ENCODE data around the gene ADCY6. TPM values are rescaled to one million over a fixed set of nuclear protein-coding genes. Genes with fewer than 3 reads are reported as not detected.

The ADCY6 gene
- total RNA-seq, 1 donor from 2014 or later, result 30.0 TPM

- Histone ChIP-seq H3K4me3 (no peak overlapping the region), H3K27ac (peak overlapping the region; percentile 73), H3K4me1 (peaks cover 31% of the 10 kb centered on the region), H3K36me3 (peaks cover 0 to 13% of the 10 kb centered on the region in 2 donors), H3K27me3 (no peaks in the 10 kb centered on the region), H3K9me3 (no peaks in the 10 kb centered on the region)
- no peak for DNase-seq (ENCODE audit: extremely low spot score in 2 of 2)
- intact Hi-C loops (cut with DNase I), result no loop called here
- TF ChIP-seq POLR2AphosphoS5 (IDR thresholded peaks at IDR 0.05; ENCODE audit: insufficient read depth in 1 of 2, low read depth in 1 of 2) (no peak), POLR2A (IDR thresholded peaks at IDR 0.05) (no peak), CTCF (IDR thresholded peaks at IDR 0.05) (no peak)
Measured at GRCh38 chr12:48780381-48781025, 8.4 kb downstream of the ADCY6 start.

GRCh38 chr12:48779869-48780268 lies 9.0 kb downstream of the ADCY6 start:
- H3K36me3 ChIP-seq, result peaks cover 0 to 19% of the 10 kb centered on the region in 2 donors
- no peak overlapping the region for H3K4me3 ChIP-seq
- H3K27ac ChIP-seq, result peak overlapping the region; percentile 73
- H3K9me3 ChIP-seq, result no peaks in the 10 kb centered on the region
- intact Hi-C loops (cut with DNase I), result no loop called here
- TF ChIP-seq POLR2AphosphoS5 (IDR thresholded peaks at IDR 0.05; ENCODE audit: insufficient read depth in 1 of 2, low read depth in 1 of 2), result peak; percentile 12 to 57
- no peak for TF ChIP-seq POLR2A (IDR thresholded peaks at IDR 0.05)
- DNase-seq (ENCODE audit: extremely low spot score in 2 of 2), result peak in 1 of 2 donors; percentile 83
- H3K4me1 ChIP-seq, result peaks cover 31% of the 10 kb centered on the region
- no peaks in the 10 kb centered on the region for H3K27me3 ChIP-seq

GRCh38 chr12:48777501-48778400 lies 11.1 kb downstream of the ADCY6 start:
- no peak overlapping the region for H3K27ac ChIP-seq
- H3K4me1 ChIP-seq, result peaks cover 31% of the 10 kb centered on the region
- intact Hi-C loops (cut with DNase I), result no loop called here
- H3K9me3 ChIP-seq, result no peaks in the 10 kb centered on the region
- no peak for DNase-seq (ENCODE audit: extremely low spot score in 2 of 2)
- no peaks in the 10 kb centered on the region for H3K27me3 ChIP-seq
- H3K36me3 ChIP-seq, result peaks cover 0 to 33% of the 10 kb centered on the region in 2 donors
- TF ChIP-seq POLR2A (IDR thresholded peaks at IDR 0.05) (no peak), POLR2AphosphoS5 (IDR thresholded peaks at IDR 0.05; ENCODE audit: insufficient read depth in 1 of 2, low read depth in 1 of 2) (no peak), CTCF (IDR thresholded peaks at IDR 0.05) (no peak)
- H3K4me3 ChIP-seq, result no peak overlapping the region

- Histone ChIP-seq H3K27me3 (no peaks in the 10 kb centered on the region), H3K36me3 (peaks cover 0 to 40% of the 10 kb centered on the region in 2 donors), H3K27ac (no peak overlapping the region), H3K9me3 (no peaks in the 10 kb centered on the region), H3K4me1 (peaks cover 28% of the 10 kb centered on the region), H3K4me3 (no peak overlapping the region)
- TF ChIP-seq POLR2AphosphoS5 (IDR thresholded peaks at IDR 0.05; ENCODE audit: insufficient read depth in 1 of 2, low read depth in 1 of 2), result no peak
- TF ChIP-seq CTCF (IDR thresholded peaks at IDR 0.05), result no peak
- no peak for TF ChIP-seq POLR2A (IDR thresholded peaks at IDR 0.05)
- no peak for DNase-seq (ENCODE audit: extremely low spot score in 2 of 2)
- intact Hi-C loops (cut with DNase I), result no loop called here
Measured at GRCh38 chr12:48776956-48777355, 11.9 kb downstream of the ADCY6 start.

GRCh38 chr12:48775991-48776649 lies 12.8 kb downstream of the ADCY6 start:
- intact Hi-C loops (cut with DNase I), result no loop called here

More at GRCh38 chr12:48775991-48776649, 12.8 kb downstream of the ADCY6 start:
- peaks cover 20% of the 10 kb centered on the region for H3K4me1 ChIP-seq
- no peaks in the 10 kb centered on the region for H3K9me3 ChIP-seq
- H3K4me3 ChIP-seq, result no peak overlapping the region
- DNase-seq (ENCODE audit: extremely low spot score in 2 of 2), result peak in 1 of 2 donors; percentile 84
- peaks cover 0 to 48% of the 10 kb centered on the region in 2 donors for H3K36me3 ChIP-seq
- TF ChIP-seq CTCF (IDR thresholded peaks at IDR 0.05) (no peak), POLR2AphosphoS5 (IDR thresholded peaks at IDR 0.05; ENCODE audit: insufficient read depth in 1 of 2, low read depth in 1 of 2) (no peak), POLR2A (IDR thresholded peaks at IDR 0.05) (no peak)
- no peak overlapping the region for H3K27ac ChIP-seq
- no peaks in the 10 kb centered on the region for H3K27me3 ChIP-seq

Data from vagina (tissue), 2 donors.